ENCODE data around the gene PLIN3. TPM values are rescaled to one million over a fixed set of nuclear protein-coding genes. Genes with fewer than 3 reads are reported as not detected.

PLIN3 gene
- total and polyA plus RNA-seq, 2 of the 8 experiments (the other 6 are each of a cell fraction or from before 2014, with no cell fraction given) = 60.7 to 61.5 TPM

DNA sequence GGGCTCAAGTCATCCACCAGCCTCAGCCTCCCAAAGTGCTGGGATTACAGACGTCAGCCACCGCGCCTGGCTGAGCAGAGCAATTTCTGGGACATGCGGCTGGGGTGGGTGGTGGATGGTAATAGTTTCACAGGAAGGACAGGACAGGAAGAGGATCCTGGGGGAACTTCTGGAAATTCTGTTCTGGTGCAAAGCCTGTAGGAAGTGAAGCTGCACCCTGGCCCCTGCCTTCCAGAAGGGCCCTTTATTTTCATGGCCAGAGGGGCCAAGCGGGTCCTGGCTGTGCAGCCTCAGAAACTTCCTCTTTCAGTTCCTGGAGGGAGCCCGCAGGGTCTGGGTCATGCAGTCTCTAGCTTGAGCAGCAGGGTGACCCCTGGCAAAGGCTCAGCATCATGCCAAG, 60.3 kb downstream of the PLIN3 start:
- Histone ChIP-seq H3K18ac (ENCODE audit: extremely low read depth, low read length) (no peak overlapping the region), H2AK5ac (ENCODE audit: low read depth, low read length) (no peak overlapping the region), H3K23ac (ENCODE audit: insufficient read length) (no peak overlapping the region), H3K79me2 (ENCODE audit: control insufficient read depth in 1 of 2, insufficient read depth in 2 of 2, low read length in 2 of 2) (no peaks in the 10 kb centered on the region), H3K79me1 (ENCODE audit: low read depth, low read length) (no peaks in the 10 kb centered on the region), H3K4ac (replicated peaks; ENCODE audit: insufficient read length, low read depth, low read length) (no peak overlapping the region), H3K56ac (replicated peaks; ENCODE audit: insufficient read length, low read depth, low read length) (no peak overlapping the region), H4K8ac (ENCODE audit: extremely low read depth, insufficient read depth, low read length) (no peak overlapping the region), H2BK20ac (ENCODE audit: low read length) (no peak overlapping the region), H3K27me3 (replicated peaks in 1 of 4; ENCODE audit: control insufficient read depth in 3 of 4, extremely low read depth in 1 of 4, insufficient read depth in 3 of 4, low read length in 3 of 4) (no peaks in the 10 kb centered on the region), H4K91ac (replicated peaks; ENCODE audit: insufficient read length, low read length) (no peak overlapping the region), H4K5ac (ENCODE audit: insufficient read length, low read depth, low read length) (no peak overlapping the region), H4K20me1 (replicated peaks in 1 of 2; ENCODE audit: control insufficient read depth in 1 of 2, insufficient read depth in 2 of 2, low read length in 2 of 2) (no peaks in the 10 kb centered on the region), H2AFZ (ENCODE audit: low read length) (no peak overlapping the region), H3K14ac (ENCODE audit: insufficient read length) (no peak overlapping the region), H2BK5ac (ENCODE audit: low read depth, low read length) (no peak overlapping the region), H2BK120ac (replicated peaks; ENCODE audit: low read depth, low read length) (no peak overlapping the region), H3K9me3 (ENCODE audit: insufficient read depth in 2 of 2, low read depth in 1 of 2, low read length in 1 of 2) (no peaks in the 10 kb centered on the region), H3K23me2 (ENCODE audit: low read depth, low read length) (no peaks in the 10 kb centered on the region), H2BK15ac (ENCODE audit: low read length) (no peak overlapping the region), H3K9ac (replicated peaks in 1 of 4; ENCODE audit: extremely low read depth in 1 of 4, low read depth in 3 of 4, low read length in 3 of 4) (no peak overlapping the region), H3K27ac (ENCODE audit: low read depth, low read length) (no peak overlapping the region), H3K4me1 (replicated peaks in 1 of 4; ENCODE audit: control insufficient read depth in 3 of 4, insufficient read depth in 4 of 4, low read length in 3 of 4) (no peaks in the 10 kb centered on the region), H3K4me2 (ENCODE audit: insufficient read depth in 1 of 2, low read depth in 2 of 2, low read length in 2 of 2) (no peak overlapping the region), H3K36me3 (ENCODE audit: control insufficient read depth in 2 of 4, insufficient read depth in 4 of 4, low read length in 3 of 4) (no peaks in the 10 kb centered on the region), H2BK12ac (ENCODE audit: low read depth, low read length) (no peak overlapping the region), H3K4me3 (ENCODE audit: extremely low read depth in 1 of 4, insufficient read depth in 2 of 4, low read depth in 3 of 4, low read length in 4 of 4) (no peak overlapping the region)
- CTCF ChIA-PET (ENCODE audit: partially characterized antibody) = interaction anchor here (0.7 to 9.2 kb wide), 7 partner anchors 11 to 76 kb away, joined by 3 to 100 read pairs (median 4); partner anchors contain the start of gene FEM1A
- WGBS, 2 experiments (ENCODE audit: extremely low coverage in 1 of 2, insufficient coverage in 1 of 2, insufficient read length in 1 of 2, insufficient replicate concordance in 2 of 2, low coverage in 1 of 2, low lambda C conversion rate in 2 of 2, missing lambda C conversion rate in 1 of 2) = 89% methylated on average over 6 of the region's 6 CpGs; no CpG with 5 or more reads in 1 of the 2 experiments
- FAIRE-seq (no peak), DNase-seq (ENCODE audit: low read depth in 1 of 2, low spot score in 2 of 2) (no peak)
- POLR2A ChIA-PET (ENCODE audit: partially characterized antibody) = no interaction called here
- no peak for TF ChIP-seq EZH2 (IDR thresholded peaks at IDR 0.05; ENCODE audit: low read depth, low read length, severe bottlenecking)
- TF ChIP-seq, protein P1, sequence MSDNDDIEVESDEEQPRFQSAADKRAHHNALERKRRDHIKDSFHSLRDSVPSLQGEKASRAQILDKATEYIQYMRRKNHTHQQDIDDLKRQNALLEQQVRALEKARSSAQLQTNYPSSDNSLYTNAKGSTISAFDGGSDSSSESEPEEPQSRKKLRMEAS (IDR thresholded peaks at IDR 0.05) = no peak
- no peak for TF ChIP-seq PHF8 (conservative IDR thresholded peaks at IDR 0.05; ENCODE audit: low read depth, low read length)
- TF ChIP-seq SRF (IDR thresholded peaks at IDR 0.05; ENCODE audit: low read depth, low read length) = no peak
- no peak for TF ChIP-seq YY1 (IDR thresholded peaks at IDR 0.05; ENCODE audit: low read depth, low read length)
- TF ChIP-seq, protein P2, sequence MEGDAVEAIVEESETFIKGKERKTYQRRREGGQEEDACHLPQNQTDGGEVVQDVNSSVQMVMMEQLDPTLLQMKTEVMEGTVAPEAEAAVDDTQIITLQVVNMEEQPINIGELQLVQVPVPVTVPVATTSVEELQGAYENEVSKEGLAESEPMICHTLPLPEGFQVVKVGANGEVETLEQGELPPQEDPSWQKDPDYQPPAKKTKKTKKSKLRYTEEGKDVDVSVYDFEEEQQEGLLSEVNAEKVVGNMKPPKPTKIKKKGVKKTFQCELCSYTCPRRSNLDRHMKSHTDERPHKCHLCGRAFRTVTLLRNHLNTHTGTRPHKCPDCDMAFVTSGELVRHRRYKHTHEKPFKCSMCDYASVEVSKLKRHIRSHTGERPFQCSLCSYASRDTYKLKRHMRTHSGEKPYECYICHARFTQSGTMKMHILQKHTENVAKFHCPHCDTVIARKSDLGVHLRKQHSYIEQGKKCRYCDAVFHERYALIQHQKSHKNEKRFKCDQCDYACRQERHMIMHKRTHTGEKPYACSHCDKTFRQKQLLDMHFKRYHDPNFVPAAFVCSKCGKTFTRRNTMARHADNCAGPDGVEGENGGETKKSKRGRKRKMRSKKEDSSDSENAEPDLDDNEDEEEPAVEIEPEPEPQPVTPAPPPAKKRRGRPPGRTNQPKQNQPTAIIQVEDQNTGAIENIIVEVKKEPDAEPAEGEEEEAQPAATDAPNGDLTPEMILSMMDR (IDR thresholded peaks at IDR 0.05; ENCODE audit: control extremely low read depth in 1 of 3, insufficient read depth in 1 of 3, low read depth in 1 of 3, low read length in 3 of 3) = no peak
- no peak for TF ChIP-seq JUN (IDR thresholded peaks at IDR 0.05; ENCODE audit: low read depth, low read length)
- TF ChIP-seq CHD2 (IDR thresholded peaks at IDR 0.05; ENCODE audit: low read length) = no peak
- no peak for TF ChIP-seq TEAD4 (IDR thresholded peaks at IDR 0.05; ENCODE audit: low read depth, low read length)
- no peak for TF ChIP-seq BRCA1 (IDR thresholded peaks at IDR 0.05; ENCODE audit: low read depth, low read length)
- no peak for TF ChIP-seq TBP (IDR thresholded peaks at IDR 0.05; ENCODE audit: low read depth, low read length)
- no peak for TF ChIP-seq RAD21 (IDR thresholded peaks at IDR 0.05 in 1 of 2, conservative IDR thresholded peaks at IDR 0.05 in 1 of 2; ENCODE audit: low read depth in 2 of 2, low read length in 2 of 2)
